ENCODE measurements around the gene NEUROG2.
"Not testable (repeated sequence)": the region's sequence is repeated elsewhere in the genome, so short reads cannot be mapped to it uniquely, and the experiment has no call there.

NEUROG2 gene

DNA sequence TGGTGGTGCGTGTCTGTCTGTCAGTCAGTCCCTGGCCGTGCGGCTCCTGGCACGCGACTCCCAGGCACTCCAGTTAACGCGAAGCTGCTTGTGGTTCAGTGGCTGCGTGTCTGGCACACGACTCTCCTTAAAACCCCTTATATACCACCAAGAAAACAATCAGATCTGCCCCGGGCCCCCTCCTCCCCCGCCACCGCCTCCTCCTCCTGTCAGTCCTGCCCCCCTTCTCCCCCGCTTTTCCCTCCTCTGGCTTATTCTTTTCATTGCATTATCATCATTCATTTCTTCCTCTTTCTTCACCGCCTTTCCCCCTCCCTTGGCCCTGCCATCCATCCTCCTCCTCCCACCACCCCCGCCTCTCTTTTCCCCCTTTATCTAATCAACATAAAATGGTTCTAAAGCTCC is at the start of gene NEUROG2:
NEUROG2 (minus strand) TSS at position 115 of the 405 bp plus-strand sequence. CDS start 705 bp downstream, outside the sequence.
- no peak for DNase-seq (ENCODE audit: low read depth)

DNA sequence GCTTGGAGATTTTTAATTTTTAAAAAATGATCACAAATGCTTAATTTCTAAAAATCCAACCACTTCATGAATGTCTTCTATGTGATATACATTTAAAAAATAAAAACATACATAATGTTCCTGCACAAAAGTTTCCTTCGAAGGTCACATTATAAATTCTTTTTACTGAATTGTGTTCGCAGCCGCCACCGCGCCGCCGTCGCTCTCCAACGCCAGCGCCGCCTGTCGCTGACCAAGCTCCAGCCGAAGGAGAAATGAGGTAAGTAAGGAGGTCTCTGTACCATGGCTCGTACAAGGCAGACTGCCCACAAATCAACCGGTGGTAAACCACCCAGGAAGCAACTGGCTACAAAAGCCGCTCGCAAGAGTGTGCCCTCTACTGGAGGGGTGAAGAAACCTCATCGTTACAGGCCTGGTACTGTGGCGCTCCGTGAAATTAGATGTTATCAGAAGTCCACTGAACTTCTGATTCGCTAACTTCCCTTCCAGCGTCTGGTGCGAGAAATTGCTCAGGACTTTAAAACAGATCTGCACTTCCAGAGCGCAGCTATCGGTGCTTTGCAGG is 48.8 kb upstream of the NEUROG2 start:
- DNase-seq (ENCODE audit: low read depth) = no peak

DNA sequence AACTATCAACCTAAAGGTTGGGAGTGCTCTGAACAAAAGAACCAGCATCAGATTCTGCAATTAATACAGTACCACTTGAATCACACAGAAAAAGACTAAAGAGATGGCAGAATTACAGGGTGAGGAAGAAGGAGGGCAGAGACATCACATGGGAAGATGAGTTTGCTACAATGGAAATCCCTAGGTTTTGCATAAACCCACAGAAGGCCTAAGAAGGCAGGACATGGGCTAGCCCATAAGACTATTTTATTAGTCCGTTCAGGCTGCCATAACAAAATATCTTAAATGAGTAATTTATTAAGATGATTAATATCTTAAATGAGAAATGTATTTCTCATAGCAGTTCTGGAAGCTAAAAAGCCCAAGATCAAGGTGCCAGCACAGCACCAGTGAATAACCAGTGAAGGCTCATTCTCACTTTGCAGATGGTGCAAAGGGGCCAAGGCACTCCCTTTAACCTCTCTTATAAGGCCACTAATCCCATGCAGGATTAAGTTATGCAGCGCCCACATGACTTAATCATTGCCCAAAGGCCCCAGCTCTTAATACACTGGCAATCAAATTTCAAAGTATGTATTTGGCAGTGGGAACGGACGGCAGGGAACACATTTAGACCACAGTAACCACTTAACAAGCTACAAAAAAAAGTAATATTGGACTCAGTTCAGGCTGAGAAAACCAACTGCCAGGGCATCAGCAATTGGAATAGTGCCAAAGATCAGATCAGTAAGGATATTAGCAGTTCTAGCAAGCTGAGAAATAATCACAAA is 47.6 kb upstream of the NEUROG2 start:
- no peak for DNase-seq (ENCODE audit: low read depth)

DNA sequence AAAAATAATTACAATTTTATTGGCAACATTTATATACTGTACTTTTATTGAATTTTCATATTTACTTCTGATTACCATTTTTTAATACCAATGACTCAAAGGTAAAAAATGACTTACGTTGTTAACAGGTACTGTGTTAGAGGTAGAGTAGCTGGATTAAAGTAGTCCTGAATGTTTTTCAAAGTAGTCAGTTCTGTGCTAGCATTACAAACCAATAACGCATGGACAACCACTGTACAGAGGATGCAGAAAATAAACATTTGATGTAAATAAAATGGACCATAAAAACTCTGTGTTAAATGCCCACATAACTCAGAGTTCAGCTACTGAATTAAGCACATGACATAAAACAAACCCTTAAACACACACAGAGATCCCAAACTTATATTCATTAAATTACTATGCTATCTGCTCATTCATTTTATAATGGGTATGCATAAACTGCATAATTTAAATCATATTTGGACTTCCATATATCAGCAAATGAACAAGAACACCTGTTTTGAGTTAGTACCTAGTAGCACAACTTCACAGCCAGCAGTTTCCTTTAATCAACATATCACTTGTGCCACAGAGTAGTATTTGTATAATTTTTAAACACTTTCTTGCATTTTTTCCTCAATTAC is 46.4 kb upstream of the NEUROG2 start:
- no peak for DNase-seq (ENCODE audit: low read depth)

DNA sequence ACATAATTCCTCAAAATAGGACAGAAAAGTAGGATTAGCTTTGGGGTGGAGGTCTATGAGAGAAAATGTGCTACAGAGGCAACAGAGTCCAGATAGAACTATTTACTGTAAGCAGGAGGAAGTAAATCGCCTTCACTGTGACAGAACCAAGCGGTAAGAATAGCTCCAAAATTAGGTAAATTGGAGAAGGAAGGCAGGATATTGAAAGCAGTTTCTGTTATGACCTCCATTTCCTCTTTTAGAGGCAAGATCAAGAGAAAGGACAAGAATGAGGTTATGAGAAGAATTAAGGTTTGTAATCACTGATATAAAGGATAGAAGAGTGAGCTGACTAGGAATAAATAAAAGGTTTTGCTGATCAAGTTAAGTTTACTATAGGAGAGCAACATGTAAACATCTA is 44.1 kb upstream of the NEUROG2 start:
- no peak for DNase-seq (ENCODE audit: low read depth)

DNA sequence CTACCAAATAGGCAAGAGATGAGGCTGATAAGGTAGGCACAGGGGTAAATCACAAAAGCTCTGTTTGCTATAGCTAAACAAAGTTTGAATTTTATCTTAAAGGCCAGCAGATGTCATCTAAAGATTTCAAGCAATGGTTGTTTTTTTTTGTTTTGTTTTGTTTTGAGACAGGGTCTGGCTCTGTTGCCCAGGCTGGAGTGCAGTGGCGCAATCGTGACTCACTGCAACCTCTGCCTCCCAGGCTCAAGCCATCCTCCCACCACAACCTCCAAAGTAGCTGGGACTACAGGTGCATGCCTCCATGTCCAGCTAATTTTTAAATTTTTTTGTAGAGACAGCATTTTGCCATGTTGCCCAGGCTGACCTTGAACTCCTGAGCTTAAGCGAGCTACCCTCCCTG is 43.1 kb upstream of the NEUROG2 start:
- no peak for DNase-seq (ENCODE audit: low read depth)

DNA sequence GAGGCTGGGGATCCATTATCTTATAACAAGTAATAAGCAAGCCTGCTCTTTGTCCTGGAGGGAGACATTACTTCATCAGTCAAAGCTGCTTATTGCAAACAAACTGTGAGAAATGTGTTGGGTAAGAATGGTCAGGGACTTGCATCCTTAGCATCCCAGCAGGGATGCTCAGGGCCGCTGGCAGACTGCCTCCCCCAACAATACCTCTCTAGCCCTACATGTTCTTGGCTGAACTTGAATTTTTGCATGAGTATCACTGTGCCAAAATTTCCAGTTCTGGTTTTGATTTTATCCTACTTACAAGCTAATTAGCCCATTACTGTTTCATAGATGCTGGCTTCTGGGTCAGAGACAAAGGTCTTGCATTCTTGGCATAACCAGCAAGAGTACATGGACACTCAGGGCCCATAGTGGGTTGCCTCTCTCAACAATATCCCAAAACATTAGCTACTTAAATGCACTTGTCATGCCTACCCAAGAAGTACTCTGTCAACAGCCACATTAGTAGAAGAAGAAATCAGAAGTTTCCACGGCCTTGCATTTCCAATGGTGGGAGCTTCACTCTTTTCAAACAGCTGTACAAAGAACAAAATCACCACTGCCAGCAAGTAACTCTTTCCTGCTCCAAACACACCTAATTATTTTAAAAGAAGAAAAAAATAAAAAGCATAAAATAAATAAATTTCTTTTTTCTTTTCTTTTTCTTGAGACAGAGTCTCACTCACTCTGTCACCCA is 41.9 kb upstream of the NEUROG2 start:
- no peak for DNase-seq (ENCODE audit: low read depth)

DNA sequence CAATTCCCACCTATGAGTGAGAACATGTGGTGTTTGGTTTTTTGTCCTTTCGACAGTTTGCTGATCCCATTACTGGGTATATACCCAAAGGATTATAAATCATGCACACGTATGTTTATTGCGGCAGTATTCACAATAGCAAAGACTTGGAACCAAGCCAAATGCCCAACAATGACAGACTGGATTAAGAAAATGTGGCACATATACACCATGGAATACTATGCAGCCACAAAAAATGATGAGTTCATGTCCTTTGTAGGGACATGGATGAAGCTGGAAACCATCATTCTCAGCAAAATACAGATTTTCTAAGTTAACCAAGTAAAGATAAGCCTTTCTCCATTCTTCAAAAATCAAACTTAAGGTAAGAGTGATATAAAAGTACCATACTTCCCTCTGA is 38.3 kb upstream of the NEUROG2 start:
- DNase-seq (ENCODE audit: low read depth) = not testable (repeated sequence)

DNA sequence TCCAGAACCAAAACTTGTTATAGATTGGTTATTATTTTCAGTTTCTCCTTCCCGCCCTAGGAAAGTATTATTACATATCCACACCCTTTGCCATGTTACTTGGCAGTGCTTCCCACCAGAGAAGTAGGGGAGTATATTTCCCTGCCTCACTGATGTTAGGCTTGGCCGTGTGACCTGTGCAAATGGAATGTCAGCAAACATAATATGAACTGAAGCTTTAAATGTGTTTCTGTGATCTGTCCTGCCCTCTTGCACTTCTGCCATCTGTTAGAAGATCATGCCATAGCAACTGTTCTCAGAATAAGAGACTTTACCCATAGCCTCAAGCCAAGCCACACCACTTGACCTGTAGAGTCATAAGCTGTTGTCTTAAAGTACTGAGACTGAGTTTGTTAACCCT is 36.7 kb upstream of the NEUROG2 start:
- no peak for DNase-seq (ENCODE audit: low read depth)

DNA sequence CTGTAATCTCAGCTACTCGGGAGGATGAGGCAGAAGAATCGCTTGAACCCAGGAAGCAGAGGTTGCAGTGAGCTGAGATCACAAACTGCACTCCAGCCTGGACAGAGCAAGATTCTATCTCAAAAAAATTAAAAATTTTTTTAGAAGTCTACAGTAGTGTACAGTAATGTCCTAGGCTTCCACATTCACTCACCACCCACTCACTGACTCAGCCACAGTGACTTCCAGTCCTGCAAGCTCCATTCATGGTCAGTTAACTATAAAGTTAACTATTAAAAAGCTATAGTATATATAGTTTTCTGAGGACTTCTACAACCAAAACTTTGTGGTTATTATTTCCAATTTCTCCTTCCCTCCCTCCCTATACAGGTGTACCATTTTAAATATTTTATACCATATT is 34.7 kb upstream of the NEUROG2 start:
- no peak for DNase-seq (ENCODE audit: low read depth)

DNA sequence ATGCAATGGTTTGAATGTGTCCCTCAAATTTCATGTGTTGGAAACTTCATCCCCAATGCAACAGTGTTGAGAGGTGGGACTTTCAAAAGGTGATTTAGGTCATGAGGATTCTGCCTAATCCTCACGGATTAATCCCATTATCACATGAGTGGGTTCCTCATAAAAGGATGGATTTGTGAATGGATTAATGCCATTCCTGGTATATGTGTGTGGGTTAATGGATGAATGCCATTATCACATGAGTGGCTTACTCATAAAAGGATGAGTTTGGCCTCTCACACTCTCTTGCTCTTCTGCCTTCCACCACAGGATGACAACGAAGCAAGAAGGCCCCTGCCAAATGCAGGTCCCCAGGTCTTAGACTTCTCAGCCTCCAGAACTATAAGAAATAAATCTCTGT is 30.5 kb upstream of the NEUROG2 start:
- DNase-seq (ENCODE audit: low read depth) = no peak

DNA sequence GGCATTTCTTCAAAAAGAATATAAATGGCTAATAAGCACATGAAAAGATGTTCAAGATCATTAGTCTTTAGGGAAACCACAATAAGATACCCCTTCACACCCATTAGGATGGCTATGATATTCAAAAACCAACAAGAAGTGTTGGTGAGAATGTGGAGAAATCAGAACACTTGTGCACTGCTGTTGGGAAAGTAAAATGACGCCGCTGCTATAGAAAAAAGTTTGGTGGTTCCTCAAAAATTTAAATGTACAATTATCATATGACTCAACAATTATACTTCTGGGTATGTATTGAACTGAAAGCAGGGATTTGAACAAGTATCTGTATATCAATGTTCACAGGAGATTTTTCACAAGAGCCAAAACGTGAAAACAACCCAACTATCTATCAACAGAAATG is 29.4 kb upstream of the NEUROG2 start:
- no peak for DNase-seq (ENCODE audit: low read depth)

DNA sequence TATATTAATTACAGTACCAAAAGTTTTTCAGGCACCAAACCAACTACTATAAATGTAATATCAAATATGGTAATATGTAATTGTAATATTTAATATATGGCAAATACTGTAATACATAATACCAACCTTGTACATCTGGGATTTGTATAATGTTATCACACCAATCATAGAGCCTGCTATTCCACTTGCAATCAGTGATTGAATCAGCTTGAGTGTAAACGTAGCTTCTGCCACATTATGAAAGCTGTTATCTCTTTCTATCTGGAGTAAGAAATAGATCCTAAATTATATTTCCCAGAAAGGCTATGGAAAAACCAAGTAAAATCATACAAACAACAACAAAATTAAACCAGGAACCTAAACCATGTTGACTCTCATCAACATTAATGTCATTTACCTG is 24.7 kb upstream of the NEUROG2 start:
- DNase-seq (ENCODE audit: low read depth) = no peak

DNA sequence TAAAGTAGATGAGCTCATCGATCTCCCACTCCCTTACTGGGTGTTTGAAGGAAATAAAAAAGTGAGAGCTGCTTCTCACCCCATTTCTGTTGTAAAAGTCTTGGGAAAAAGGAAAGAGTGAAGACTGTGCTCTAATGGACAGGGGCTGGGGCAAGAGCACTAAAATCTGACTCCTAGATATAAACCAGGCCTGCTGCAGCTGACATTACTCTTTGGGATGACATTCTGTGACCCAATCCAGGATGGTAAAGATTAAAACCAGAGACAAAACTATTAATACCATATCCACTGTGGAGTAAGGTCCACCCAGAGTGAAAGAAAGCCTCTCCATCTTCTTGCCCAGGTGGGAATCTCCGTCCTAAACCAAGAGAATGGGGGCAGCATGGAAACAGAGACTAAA is 20.1 kb upstream of the NEUROG2 start:
- no peak for DNase-seq (ENCODE audit: low read depth)

DNA sequence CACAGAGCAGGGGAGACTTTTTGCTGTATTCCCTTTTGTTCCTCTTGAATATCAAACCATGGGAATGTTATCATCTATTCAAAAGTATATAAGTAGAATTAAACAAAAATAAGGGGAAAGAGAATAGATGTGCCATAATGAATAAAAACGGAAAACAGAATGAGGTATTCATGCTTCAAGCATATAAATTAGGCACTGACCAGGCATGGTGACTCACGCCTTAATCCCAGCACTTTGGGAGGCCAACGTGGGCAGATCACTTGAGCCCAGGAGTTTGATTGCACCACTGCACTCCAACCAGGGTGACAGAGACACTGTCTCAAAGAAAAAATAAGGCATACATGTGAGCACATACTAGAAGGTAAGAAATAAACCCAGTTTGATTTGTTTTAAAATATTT is 16.3 kb upstream of the NEUROG2 start:
- DNase-seq (ENCODE audit: low read depth) = no peak

DNA sequence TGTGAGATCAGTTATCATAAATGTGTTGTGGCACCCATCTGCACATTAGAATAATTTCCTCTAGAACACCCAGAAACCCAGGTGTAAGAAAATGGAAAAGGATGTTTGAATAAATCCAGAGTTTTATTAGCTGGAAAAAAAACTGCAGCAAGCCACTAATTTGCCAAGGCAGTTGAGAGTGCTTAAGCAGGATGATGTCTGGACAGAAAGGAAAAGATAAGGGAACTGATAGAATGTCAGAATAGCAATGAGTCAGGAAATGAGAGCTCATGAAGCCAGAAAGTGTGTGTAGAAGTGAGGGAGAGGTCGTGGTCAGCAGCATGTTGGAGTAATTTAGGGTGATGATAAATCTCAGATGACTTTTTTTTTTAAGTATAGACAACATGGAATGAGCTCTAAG is 15.2 kb upstream of the NEUROG2 start:
- no peak for DNase-seq (ENCODE audit: low read depth)

DNA sequence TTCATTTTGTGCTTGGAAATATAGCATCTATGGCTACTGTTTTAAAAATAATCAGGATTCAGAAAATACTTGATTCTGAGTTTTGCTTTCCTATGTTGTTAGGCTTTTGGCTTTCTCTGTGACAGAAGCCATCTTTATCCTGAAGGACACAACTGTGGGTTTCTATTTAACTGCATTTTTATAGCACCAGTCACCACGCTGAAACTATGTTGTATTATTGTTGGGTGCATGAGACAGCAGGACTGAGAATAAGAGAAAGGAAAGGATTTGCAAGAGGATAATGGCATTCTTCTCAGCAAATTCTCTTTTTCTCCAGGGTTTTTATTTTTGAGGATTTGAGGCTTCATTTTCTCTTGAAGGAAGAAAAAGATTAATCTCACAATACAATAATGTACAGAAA is 10.1 kb upstream of the NEUROG2 start:
- DNase-seq (ENCODE audit: low read depth) = no peak

DNA sequence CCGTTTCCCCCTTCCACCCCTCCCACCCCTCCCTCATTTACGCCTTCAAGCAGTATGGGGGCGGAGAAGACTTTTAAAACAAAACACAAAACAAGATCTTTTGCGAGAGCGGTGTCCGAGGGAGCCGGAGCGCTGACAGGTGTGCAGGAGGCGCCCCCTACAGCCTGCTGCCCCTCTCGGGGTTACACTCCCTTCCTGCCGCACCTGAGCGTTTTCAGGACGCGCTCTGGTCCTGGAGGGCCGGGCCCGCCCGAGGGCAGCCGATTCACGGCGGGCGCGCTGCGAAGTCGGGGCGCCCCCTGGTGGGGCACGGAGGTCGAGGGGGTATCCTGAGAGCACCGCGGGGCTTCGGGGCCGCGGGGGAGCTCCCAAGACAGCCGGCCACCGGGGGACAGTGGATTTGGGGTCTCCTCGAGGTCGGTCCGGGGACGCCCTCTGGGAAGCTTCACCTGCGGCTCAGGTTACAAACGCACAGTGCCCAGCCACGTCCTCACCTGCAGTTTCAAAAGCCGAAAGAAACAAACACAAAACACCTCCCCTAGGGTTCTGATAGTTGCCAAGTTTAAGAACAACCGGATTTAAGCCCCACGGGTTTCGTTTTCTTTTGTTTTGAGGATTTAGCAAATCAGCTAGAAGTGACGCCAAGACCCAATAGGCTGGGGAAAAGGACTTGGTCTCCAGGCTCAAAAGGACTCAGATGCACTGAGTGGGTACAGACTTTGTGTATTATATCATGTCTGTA is 8.0 kb upstream of the NEUROG2 start:
- DNase-seq (ENCODE audit: low read depth) = peak; percentile 43

DNA sequence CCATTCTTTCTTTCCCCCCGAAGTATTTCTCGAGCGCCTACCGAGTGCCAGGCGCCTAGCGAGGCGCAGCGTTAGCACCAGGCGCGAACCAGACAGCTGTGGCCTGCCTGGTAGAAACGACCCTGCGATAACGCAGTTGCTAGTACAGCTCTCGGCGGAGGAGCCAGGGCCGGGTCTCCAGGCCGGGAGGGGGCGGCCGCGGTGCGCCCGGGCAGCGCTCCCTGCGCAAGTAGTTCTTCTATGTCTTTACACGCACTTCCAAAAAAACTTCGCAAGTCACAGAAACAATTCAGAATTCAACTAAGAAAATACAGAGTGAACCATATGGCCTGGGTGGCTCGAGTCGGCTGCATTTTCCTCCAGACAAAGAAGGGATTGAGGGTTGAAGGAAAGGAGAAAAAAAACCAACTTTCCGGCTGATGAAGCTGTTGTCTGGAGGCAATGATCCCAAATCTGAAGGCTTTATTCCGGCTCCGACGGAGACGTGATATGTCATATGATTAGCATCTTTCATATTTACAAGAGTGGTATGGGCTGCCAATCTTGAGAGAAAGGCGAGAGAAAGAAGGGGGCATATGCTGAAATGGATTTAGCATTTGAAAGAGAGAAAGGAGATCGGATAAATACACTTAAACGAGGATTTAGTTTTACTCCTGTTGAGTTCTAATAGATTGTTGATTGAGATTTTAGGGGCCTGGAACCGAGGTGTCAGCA is 7.2 kb upstream of the NEUROG2 start:
- no peak for DNase-seq (ENCODE audit: low read depth)

DNA sequence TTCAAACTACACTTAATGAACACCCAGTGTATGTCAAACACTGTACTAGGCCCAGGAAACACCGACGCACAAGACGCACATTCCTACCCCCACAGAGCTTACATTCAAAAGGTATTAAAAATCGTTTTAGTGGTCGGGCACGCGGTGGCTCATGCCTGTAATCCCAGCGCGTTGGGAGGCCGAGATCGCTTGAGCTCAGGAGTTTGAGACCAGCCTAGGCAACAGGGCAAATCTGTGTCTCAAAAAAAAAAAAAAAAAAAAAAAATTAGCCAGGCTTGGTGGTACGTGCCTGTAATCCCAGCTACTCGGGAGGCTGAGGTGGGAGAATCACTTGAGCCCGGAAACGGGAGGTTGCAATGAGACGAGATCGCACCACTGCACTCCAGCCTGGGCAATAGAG is 6.5 kb upstream of the NEUROG2 start:
- not testable (repeated sequence) for DNase-seq (ENCODE audit: low read depth)

All from stimulated activated CD8-positive, alpha-beta memory T cell treated with anti-CD3 and anti-CD28 coated beads, Interleukin-15, amount 100 ng/mL, for 1 hour (primary cell).